Cerebellar nuclear complex (tissue), 1 donor: Measurements from ENCODE around the gene UGT1A9.

Experiments
- DNase-seq, 2 experiments: peaks; one replicate each; lab custom pipeline; 2025; lab: John Stamatoyannopoulos, UW

Gene UGT1A9

DNA sequence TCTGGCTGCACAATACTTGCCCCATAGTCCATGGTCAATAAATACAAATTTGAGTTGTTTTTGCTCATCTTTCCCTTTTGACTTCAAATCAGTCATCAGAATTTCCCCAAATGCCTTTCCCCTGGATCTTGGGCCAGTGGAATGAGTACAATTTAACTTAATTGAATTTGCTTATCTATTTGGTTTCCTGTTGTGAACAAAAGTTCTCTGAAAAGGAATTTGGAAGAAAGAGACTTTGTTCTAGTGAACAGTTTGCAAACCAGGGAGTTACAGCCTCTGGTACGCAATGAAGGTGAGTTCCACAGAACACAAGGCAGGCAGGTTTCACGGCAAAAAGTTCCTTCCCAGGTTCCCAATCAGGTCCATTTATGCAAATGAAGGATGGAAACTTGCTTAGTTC is 87.2 kb downstream of the UGT1A9 start:
- no peak for DNase-seq

DNA sequence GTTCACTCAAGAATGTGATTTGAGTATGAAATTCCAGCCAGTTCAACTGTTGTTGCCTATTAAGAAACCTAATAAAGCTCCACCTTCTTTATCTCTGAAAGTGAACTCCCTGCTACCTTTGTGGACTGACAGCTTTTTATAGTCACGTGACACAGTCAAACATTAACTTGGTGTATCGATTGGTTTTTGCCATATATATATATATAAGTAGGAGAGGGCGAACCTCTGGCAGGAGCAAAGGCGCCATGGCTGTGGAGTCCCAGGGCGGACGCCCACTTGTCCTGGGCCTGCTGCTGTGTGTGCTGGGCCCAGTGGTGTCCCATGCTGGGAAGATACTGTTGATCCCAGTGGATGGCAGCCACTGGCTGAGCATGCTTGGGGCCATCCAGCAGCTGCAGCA is 88.3 kb downstream of the UGT1A9 start, which contains the start of gene UGT1A1:
UGT1A1 (plus strand) TSS at position 228 of the 400 bp plus-strand sequence; CDS start at position 246, 18 bp downstream.
- no peak for DNase-seq

DNA sequence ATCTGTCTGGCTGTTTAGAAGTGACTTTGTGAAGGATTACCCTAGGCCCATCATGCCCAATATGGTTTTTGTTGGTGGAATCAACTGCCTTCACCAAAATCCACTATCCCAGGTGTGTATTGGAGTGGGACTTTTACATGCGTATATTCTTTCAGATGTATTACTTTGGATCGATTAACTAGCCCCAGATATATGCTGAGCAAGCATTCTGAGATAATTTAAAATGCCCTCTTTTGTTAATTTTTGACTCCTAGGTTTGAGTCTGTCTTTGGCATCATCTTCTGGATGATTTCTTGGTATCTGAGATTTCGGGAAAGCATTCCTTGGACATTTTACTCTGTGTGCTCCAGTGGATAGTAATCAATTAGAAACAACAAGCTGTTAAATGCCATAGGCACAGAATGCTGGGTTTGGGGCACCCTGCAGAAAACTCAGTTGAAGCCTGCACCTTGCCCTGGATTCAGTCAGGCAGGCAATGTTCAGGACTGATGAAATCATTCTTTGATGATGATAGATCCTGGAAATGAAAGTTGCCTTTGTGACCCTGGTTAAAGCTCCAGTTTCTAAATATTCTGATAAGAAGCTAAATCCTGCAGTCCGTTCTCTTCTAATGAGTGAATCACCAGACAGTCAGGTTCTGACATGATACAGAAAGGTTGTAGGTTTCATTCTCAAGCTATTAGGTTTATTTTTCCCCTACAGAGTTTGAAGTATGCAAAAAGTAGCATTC is 89.5 kb downstream of the UGT1A9 start:
- DNase-seq, result no peak

DNA sequence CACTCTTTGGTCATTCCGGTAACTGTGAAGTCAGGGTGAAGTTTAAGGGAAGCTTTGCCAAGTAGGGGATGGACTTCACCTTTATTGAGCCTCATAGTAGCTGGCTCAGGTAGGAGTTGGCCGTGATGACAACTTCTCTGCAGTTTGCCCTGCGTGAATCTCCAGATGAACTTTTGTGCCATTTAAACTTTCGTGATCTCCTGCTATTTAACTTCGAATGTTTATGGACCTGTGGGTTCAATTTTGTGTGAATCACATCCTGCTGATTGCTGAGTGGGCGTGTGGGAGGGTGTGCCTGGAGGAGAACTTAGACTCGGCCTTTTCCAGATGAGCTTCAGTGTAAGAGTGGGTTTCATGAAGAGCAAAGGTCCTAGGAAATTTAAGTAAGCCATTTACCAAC is 92.6 kb downstream of the UGT1A9 start:
- no peak for DNase-seq

DNA sequence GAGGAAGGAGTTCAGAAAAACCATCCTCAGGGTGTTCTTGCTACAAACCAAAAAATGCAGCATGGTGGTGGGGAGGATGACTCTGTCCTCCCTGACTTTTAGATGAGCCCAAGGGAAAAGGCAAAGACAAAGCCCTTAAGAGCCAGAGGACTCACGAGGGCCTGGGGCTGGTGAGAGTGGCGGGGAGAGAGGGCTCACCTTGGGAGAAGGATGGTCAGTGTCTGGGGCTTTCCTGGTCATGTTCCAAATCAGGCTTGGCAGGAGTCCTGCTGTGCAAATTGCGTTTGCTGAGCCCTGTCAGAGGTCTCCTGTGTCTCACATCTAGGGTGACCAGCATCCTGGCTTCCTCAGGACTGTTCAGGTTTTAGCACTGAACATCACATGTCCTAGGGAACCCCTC is 93.1 kb downstream of the UGT1A9 start:
- DNase-seq, result no peak

DNA sequence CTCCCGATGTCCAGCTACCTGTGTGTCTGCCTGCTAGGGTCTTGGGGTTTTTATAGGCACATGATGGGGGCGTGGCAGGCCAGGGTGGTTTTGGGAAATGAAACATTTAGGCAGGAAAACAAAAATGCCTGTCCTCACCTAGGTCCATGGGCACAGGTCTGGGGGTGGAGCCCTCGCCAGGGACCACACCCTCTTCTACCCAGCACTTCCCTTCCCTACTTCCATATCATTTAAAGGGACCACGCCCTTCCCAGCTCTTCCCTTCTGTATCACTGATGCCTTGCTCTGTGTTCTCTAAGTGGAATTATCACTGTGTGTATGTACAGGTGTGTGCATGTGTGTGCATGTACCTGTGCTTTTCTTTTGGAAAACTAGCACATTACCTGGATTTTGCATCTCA is 94.7 kb downstream of the UGT1A9 start:
- DNase-seq, result no peak

DNA sequence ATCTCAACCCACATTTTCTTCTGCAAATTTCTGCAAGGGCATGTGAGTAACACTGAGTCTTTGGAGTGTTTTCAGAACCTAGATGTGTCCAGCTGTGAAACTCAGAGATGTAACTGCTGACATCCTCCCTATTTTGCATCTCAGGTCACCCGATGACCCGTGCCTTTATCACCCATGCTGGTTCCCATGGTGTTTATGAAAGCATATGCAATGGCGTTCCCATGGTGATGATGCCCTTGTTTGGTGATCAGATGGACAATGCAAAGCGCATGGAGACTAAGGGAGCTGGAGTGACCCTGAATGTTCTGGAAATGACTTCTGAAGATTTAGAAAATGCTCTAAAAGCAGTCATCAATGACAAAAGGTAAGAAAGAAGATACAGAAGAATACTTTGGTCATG is 96.4 kb downstream of the UGT1A9 start:
- DNase-seq, result no peak

DNA sequence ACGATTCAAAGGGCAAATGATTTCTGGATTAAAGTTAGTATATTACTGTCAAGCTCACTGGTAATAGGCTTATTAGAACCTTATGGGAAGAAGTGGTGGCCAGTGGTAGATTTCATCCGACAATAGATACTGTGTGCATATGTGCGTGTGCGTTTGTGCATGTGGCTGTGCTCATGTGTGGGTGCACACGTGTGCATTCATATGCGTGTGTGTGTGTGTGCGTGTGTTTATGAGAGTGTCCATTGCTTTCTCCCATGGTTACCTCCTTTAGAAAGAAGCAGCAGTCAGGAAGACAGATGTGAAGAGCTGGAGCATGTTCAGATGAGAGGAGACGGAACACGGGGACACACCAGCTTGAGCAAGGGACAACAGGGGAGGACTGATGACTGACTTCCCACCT is 97.6 kb downstream of the UGT1A9 start:
- no peak for DNase-seq

DNA sequence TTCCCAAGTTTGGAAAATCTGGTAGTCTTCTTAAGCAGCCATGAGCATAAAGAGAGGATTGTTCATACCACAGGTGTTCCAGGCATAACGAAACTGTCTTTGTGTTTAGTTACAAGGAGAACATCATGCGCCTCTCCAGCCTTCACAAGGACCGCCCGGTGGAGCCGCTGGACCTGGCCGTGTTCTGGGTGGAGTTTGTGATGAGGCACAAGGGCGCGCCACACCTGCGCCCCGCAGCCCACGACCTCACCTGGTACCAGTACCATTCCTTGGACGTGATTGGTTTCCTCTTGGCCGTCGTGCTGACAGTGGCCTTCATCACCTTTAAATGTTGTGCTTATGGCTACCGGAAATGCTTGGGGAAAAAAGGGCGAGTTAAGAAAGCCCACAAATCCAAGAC is 100.5 kb downstream of the UGT1A9 start:
- DNase-seq, result no peak

DNA sequence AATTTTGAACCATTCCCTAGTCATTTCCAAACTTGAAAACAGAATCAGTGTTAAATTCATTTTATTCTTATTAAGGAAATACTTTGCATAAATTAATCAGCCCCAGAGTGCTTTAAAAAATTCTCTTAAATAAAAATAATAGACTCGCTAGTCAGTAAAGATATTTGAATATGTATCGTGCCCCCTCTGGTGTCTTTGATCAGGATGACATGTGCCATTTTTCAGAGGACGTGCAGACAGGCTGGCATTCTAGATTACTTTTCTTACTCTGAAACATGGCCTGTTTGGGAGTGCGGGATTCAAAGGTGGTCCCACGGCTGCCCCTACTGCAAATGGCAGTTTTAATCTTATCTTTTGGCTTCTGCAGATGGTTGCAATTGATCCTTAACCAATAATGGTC is 100.9 kb downstream of the UGT1A9 start:
- no peak for DNase-seq

DNA sequence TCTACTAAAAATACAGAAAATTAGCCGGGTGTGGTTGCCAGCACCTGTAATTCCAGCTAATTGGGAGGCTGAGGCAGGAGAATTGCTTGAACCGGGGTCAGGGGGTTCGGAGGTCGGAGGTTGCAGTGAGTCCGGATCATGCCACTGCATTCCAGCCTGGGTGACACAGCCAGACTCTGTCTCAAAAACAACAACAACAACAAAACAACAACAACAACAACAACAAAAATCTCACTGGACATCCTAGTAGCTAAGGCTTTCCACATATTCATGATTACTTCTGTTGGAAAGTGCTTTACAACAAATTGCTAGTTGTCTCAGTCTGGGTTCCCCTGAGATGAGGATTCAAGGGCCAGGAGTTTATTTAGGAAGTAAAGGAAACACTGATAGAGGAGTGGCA is 102.2 kb downstream of the UGT1A9 start:
- DNase-seq, result no peak

DNA sequence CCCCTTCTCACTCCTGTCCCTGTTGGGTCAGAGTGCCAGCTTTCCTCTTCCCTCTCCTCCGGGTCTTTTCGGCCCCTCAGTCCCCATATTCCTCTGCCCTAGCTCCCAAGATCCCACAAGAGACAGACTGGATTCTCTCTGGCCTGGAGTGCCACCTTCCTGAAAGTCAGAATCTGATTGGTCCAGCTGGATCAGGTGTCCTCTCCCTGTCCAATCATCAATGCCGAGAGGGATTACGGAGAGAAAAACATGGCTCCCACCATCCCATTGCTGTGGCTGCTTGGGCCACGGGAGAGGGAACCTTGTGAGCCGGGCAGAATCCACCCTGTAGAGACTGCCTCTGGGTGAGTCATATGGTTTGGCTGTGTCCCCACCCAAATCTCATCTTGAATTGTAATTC is 103.7 kb downstream of the UGT1A9 start:
- DNase-seq, result no peak

DNA sequence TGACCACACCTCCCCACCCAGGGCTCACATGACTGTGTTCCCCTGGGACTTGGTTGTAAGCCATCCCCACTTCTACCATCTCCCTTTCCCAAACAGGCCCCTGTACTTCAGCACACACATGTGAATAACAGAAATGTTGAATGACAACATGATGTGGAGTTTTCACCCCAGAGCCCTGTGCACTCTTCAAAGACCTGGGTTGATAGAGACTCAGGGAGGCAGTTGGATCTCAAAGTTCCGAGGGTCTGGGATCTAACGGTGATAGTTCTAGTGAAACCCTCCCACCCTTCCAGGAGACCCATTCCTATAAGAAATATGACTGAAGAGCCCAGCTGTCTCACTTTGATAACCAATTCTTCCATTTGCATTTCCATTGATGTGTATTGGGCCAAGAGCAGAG is 106.3 kb downstream of the UGT1A9 start, which contains the start of gene MROH2A:
MROH2A (plus strand) TSS at position 301 of the 400 bp plus-strand sequence. CDS start 1,029 bp downstream, outside the sequence.
- no peak for DNase-seq

DNA sequence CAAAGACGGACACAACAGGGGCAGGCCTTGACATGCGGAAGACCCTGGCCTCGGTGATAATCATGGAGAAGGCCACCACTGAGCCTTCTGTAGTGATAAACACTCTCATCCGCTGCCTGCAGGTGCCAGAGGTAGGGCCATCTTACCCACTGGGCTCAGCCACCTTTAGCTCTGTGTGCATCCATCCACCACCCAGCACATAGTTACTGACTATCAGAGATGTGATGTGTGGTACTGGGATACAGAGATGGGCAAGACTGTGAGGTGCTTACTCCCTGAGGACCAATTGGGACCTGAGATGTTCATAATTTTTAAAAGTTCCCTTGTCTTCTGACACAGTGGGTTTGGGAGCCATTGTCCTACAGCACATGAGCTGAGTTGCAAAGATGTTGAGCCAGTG is 108.0 kb downstream of the UGT1A9 start:
- DNase-seq, result no peak

DNA sequence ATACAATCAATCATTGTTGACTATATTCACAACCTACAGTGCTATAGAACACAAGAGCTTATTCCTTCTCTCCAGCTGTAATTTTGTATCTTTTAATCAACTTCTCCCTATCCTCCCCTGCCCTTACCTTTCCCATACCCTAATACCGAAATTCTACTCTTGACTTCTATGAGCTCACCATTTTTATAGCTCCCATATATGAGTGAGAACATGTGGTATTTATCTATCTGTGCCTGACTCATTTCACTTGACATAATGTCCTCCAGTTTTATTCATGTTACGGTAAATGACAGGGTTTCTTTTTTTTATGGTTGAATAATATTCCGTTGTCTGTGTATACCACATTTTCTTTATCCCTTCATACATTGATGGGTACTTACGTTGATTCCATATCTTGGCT is 109.1 kb downstream of the UGT1A9 start:
- no peak for DNase-seq

DNA sequence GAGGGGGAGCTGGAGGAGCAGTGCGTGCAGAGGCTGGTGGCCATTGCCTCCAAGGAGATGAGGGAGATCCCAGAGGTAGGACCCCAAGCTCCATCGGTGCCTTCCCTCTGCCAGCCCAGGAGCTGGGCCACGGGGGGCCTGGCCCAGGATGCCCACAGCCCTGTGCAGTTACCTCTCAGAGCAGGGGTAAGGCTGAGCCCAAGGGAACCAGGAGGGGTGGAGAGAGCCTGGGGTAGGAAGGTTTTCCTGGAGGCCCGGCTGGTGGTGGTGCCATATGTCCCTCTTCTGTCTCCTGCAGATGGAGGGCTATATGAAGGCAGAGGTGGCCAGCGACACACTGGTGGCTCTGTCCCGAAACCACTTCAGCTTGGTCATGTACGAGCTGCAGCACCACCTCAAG is 117.9 kb downstream of the UGT1A9 start:
- DNase-seq, result no peak

DNA sequence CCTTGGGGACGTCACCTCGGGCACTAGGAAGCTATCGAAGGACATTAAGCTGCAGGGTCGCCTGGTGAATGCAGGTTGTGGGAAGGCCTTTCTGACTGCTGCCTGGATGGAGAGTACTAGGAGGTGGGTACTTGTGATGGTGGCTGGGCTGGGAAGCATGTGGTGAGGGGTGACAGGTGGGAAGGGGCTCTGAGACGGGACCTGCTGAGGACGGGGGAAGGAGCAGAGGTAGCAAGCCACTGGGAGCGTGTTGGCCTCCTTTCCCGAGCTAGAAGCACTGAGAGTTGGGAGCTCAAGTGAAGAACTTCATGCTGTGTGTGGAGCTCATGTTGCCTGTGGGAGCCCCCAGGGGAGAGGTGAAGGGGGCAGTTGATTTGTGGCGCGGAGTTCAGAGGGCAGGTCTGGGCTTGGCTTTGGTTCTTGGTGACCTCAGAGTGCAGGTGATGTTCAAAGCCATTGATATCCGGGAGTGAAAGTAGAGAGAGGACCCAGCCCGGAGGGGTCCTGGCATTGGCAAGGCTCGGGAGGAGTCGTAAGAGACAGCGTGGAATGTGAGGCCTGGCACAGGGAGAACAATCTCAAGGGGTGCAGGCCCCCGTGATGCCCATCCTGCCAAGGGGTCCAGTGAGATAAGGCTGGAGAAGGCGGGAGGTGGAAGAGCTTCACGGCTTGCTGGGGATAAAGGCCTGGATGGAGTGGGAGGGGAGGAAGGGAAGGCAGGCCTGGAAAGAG is 119.6 kb downstream of the UGT1A9 start:
- no peak for DNase-seq

DNA sequence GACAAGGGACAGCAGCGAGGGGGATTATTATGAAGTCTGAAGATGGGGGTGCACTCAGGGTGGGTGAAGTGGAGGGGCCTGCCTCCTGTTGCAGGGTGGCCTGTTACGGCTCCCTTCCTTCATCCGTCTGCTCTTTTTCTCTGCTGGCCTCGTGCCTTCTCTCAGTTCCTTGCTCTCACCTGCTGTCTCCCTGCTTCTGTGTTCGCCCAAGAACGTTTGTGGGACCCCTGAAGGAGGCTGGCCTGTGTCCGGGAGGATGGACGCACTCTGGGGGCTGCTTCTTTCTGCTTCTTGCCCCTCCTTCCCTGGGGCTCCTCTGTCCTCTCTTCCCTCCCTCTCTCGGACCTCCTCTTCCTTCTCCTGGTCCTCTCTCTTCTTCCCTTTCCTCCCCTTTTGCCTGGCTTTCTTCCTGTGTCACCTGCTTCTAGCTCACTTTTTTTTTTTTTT is 120.2 kb downstream of the UGT1A9 start:
- DNase-seq, result no peak

DNA sequence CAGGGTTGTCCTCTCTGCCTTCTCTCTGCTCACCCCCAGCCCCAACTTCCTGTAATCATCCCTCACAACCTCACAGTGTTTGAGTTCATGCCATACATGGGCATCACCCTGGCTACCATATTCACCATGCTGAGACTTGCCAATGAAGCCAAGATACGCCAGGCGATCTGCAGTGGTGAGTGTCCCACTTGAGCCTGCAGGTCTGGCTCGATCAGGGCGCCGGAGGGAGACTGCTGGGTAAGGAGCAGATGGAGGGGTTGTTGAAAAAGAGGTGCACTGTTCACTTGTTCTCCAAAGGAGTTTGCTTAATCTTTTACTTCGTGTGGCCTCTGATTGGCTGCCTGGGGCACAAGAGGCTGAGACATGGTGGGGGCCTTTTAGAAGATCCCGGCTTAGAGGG is 121.0 kb downstream of the UGT1A9 start:
- no peak for DNase-seq

DNA sequence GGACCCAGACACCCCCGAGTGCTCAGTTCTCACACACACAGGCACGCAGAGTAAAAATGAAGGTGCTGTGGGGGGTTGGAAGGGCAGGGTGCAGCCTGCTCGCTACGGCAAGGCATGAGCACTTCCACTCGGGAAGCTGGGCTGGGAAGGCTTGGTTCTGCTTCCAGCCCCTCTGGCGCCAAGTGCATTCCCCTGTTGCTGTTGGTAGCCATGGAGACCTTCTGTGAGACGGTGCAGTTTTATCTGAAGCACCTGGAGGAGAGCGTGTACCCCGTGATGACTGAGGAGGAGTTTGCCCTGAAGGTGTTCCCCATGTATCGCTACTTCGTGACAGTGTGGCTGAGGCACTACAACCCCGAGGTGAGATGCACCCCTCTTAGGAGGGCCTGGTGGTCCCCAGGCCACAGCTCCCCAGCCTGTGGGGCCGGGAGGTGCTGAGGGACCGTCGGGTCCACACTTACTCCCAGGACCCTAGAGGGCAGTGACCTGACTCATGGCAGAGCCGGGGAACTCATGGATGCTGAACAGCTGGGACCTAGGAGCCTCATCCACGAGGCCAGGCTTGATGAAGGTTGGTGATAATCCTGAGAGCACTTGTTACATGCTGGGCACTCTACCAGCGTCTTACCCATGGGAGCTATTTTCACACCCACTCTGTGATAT is 121.9 kb downstream of the UGT1A9 start:
- DNase-seq, result no peak

DNA sequence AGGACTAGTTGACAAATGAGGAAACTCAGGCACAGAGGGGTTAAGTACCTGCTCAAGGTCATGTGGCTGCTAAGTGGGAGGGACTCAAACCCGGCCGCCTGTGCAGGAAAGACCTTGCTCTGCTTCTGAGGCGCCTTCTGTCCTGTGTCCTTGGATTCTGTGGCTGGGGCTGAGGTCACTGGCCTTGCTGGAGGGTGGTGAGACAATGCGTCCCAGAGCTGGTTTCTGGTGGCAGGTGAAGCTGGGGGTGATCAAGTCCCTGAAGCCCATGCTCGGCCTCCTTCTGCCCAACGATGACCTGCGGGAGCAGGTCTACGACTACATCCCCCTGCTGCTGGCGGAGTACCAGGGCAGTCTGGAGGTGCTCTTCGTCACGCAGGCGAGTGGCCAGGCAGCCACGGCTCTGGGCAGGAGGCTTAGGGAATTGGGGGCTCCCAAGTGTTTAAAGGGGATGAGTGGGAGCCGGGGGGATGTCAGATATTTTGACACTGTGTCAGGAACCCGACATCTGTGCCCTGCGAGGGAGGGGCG is 122.5 kb downstream of the UGT1A9 start:
- DNase-seq, result no peak

DNA sequence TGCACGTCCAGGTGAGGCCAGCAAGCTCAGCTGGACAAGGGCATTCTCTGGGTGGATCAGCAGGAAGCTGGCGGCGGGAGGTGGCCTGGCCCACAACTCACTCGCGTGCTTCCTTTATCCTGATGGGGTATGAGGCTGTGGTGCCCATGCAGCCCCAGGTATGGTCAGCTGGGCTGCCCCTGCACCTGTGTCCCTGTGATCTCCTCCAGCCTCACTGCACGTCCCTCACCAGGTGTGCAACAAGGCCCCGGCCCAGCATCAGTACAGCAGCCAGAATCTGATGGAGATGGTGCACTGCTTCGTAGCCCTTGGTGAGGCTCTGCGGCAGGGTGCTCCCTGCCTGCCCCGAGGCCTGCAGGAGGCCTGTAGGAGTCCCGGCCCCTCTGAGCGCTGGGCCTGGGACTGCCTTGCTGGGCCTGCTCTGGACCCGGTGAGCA is 124.1 kb downstream of the UGT1A9 start:
- no peak for DNase-seq

DNA sequence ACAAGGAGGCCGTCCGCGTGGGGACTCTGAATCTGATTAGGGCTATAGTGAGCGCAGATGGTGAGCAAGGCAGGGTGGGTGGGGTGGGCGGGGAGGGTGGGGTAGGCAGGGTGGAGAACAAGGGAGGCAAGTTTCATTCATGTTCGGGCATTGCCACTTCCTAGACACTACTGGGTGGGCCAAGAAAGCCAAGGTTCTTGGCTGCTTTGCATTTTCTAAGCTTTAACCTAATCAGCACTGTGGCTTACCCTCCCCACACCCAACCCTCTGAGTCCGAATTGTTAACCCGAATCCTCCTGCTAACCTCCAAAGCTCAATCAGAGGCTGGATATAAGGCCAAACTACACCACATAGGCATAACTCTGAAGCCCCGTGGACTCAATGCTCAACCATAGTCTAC is 124.6 kb downstream of the UGT1A9 start:
- no peak for DNase-seq
